Stimulated activated CD8-positive, alpha-beta memory T cell treated with anti-CD3 and anti-CD28 coated beads, Interleukin-7, amount 100 ng/mL, for 48 hours (primary cell): ENCODE data around the gene KLHL18.
A peak's percentile ranks its signal among the peaks of the same experiment; 100 is the strongest.
"Not testable (repeated sequence)": the region's sequence is repeated elsewhere in the genome, so short reads cannot be mapped to it uniquely, and the experiment has no call there.

Source experiments
- DNase-seq, 2 donors: peaks; one replicate each; pipeline ENCODE4 v3.0.0-alpha.2; 2020; ENCODE audit warnings: low read depth in 1 of 2; ENCODE audit errors: extremely low read depth in 1 of 2

KLHL18 gene

GRCh38 chr3:47356201-47356600, 73.5 kb downstream of the KLHL18 start:
- no peak for DNase-seq

- DNase-seq: no peak
Observed at GRCh38 chr3:47359323-47359722, 76.6 kb downstream of the KLHL18 start.

- DNase-seq: peak in 1 of 2 donors; percentile 10
Observed at GRCh38 chr3:47360110-47360517, 77.4 kb downstream of the KLHL18 start.

- DNase-seq: no peak
Observed at GRCh38 chr3:47362701-47363100, 80.0 kb downstream of the KLHL18 start.

GRCh38 chr3:47365213-47366153, 82.7 kb downstream of the KLHL18 start:
- no peak for DNase-seq

- DNase-seq: no peak
Observed at GRCh38 chr3:47366833-47367232, 84.1 kb downstream of the KLHL18 start.

- no peak for DNase-seq
Observed at GRCh38 chr3:47367631-47368030, 84.9 kb downstream of the KLHL18 start.

- DNase-seq: not testable (repeated sequence)
Observed at GRCh38 chr3:47370020-47370419, 87.3 kb downstream of the KLHL18 start.

GRCh38 chr3:47370887-47371697, 88.3 kb downstream of the KLHL18 start:
- no peak for DNase-seq

- no peak for DNase-seq
Observed at GRCh38 chr3:47374587-47374986, 91.8 kb downstream of the KLHL18 start.

GRCh38 chr3:47376393-47376792, 93.6 kb downstream of the KLHL18 start:
- DNase-seq: no peak

GRCh38 chr3:47377186-47377585, 94.4 kb downstream of the KLHL18 start:
- DNase-seq: no peak

GRCh38 chr3:47378869-47379268, 96.1 kb downstream of the KLHL18 start:
- no peak for DNase-seq

GRCh38 chr3:47379411-47379899, 96.7 kb downstream of the KLHL18 start:
- no peak for DNase-seq

GRCh38 chr3:47380026-47380600, 97.4 kb downstream of the KLHL18 start:
- no peak for DNase-seq

GRCh38 chr3:47380601-47381316, 98.0 kb downstream of the KLHL18 start, which contains the start of gene PTPN23:
PTPN23 (plus strand) TSS chr3:47381021; CDS start chr3:47381097, 76 bp downstream.
- DNase-seq: peak; percentile 97 to 98

GRCh38 chr3:47381317-47382157, 98.8 kb downstream of the KLHL18 start:
- DNase-seq: peak; percentile 74 to 85

- DNase-seq: no peak
Observed at GRCh38 chr3:47384425-47384824, 101.7 kb downstream of the KLHL18 start.

GRCh38 chr3:47385007-47385406, 102.3 kb downstream of the KLHL18 start:
- DNase-seq: no peak

GRCh38 chr3:47385796-47386195, 103.1 kb downstream of the KLHL18 start:
- no peak for DNase-seq
